ENCODE measurements around the gene SLC8A1.

- TF ChIP-seq, protein P1, sequence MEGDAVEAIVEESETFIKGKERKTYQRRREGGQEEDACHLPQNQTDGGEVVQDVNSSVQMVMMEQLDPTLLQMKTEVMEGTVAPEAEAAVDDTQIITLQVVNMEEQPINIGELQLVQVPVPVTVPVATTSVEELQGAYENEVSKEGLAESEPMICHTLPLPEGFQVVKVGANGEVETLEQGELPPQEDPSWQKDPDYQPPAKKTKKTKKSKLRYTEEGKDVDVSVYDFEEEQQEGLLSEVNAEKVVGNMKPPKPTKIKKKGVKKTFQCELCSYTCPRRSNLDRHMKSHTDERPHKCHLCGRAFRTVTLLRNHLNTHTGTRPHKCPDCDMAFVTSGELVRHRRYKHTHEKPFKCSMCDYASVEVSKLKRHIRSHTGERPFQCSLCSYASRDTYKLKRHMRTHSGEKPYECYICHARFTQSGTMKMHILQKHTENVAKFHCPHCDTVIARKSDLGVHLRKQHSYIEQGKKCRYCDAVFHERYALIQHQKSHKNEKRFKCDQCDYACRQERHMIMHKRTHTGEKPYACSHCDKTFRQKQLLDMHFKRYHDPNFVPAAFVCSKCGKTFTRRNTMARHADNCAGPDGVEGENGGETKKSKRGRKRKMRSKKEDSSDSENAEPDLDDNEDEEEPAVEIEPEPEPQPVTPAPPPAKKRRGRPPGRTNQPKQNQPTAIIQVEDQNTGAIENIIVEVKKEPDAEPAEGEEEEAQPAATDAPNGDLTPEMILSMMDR (IDR thresholded peaks at IDR 0.05), result no peak
- no peak for TF ChIP-seq POLR2AphosphoS5 (IDR thresholded peaks at IDR 0.05)
These were observed 273.6 kb downstream of the SLC8A1 start for GRCh38 chr2:40178171-40178778.
